Measurements from ENCODE around the gene CDC37.

CDC37 gene

GRCh38 chr19:10352764-10353671 is 50.3 kb downstream of the CDC37 start:
- peak; percentile 94 for DNase-seq

GRCh38 chr19:10346509-10346908 is 56.8 kb downstream of the CDC37 start:
- no peak for DNase-seq

- DNase-seq = no peak
Observed at GRCh38 chr19:10344780-10345179, 58.6 kb downstream of the CDC37 start.

GRCh38 chr19:10343495-10343894 is 59.8 kb downstream of the CDC37 start:
- DNase-seq = no peak
